Sigmoid colon (tissue), 4 donors: ENCODE measurements around the gene SLC41A1.

Experiments
- CTCF ChIP-seq, 4 experiments: fragments of 450-650 bp in 3 of 4; fragments of 200-600 bp in 1 of 4; IDR thresholded peaks; one replicate each; pipeline ENCODE4 v1.5.1; 2016 to 2019; ENCODE audit warnings: antibody characterized with exemption in 4 of 4, mild to moderate bottlenecking in 3 of 4, moderate library complexity in 2 of 4
- EP300 ChIP-seq, 4 donors: sonication (generic); formaldehyde crosslinking; IDR thresholded peaks; one replicate each; pipeline ENCODE4 v1.6.1; 2017; ENCODE audit warnings: antibody characterized with exemption in 4 of 4
- POLR2A ChIP-seq, 2 donors: fragments of 450-650 bp; IDR thresholded peaks; one replicate each; pipeline ENCODE4 v1.6.1; 2016; ENCODE audit warnings: antibody characterized with exemption in 2 of 2, mild to moderate bottlenecking in 2 of 2, moderate library complexity in 2 of 2

- TF ChIP-seq CTCF (IDR thresholded peaks at IDR 0.05), result no peak
- TF ChIP-seq POLR2A (IDR thresholded peaks at IDR 0.05), result no peak
- TF ChIP-seq EP300 (IDR thresholded peaks at IDR 0.05), result no peak
Observed at GRCh38 chr1:205783433-205783795, 29.6 kb downstream of the SLC41A1 start.
